ENCODE data around the gene ACVR1. TPM values are rescaled to one million over a fixed set of nuclear protein-coding genes. Genes with fewer than 3 reads are reported as not detected.

ACVR1 gene
- total and polyA plus RNA-seq, 9 of the 15 experiments (the other 6 are each of a cell fraction or from before 2014, with no cell fraction given), result 3.8 to 14.3 (median 6.9) TPM

DNA sequence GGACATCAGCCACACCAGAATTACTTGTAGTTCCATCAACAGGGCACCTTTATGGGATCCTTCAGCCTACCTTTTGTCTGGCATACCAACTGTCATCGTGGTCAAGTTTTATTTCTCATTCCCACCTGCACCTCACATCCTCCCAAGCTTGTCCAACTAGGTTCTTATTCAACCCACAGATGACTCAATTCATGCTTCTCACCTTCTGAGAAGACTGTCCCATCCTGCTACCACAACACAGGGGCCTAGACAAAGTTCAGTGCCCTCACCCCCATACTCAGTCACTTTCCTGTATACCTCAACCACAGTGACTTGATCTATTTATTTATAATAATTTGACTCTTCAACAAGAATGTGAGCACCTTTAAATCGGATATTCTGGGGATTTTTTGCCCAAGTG is 133.1 kb downstream of the ACVR1 start:
- DNase-seq (ENCODE audit: extremely low read depth in 1 of 4, low spot score in 3 of 4), result no peak

DNA sequence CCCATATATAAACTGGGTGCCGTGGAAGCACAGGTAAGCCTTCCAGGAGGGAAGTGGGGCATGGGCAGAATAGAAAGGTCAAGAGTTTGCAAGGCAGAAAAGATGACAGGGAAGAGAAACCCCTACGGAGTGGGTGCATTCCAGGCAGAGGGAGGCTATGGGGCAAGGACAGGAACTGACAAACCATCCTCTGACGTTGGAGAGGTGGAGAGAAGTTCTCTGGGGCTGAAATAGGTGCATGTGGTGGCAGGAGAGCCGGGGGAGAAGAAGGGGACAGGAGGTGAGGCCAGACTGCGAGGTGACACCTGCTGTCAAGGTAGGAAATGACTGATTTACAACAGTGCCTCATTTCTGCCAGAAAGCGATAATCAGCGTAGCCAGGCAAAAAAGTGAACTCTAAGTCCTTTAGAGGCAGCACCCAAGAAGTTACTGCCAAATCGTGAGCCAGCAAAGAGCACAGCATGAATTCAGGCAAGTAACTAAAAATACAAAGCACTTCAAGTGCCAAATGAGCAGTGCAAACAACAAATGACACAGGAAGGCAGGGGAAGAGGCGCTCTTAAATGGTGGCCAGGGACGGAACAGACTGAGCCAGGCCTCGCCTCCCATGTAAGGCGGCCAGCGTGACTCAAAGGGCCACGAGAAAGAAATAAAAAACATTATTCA is 134.2 kb downstream of the ACVR1 start:
- no peak overlapping the region; the same call in 2 of the 3 replicates for H3K27ac ChIP-seq (ENCODE audit: extremely low read depth, low read depth, low read length)
- no peak overlapping the region for H3K4me2 ChIP-seq (ENCODE audit: insufficient read depth, low read length)
- in situ Hi-C loops (cut with MboI), result no loop called here
- TF ChIP-seq TOE1 (IDR thresholded peaks at IDR 0.05; ENCODE audit: borderline replicate concordance) (no peak), TOE1 (CRISPR knock-in tag; IDR thresholded peaks at IDR 0.05; ENCODE audit: borderline replicate concordance, low read depth) (no peak), MEIS2 (IDR thresholded peaks at IDR 0.05; ENCODE audit: partially characterized antibody) (peak; percentile 53), CBFA2T3 (IDR thresholded peaks at IDR 0.05) (0 out of 2 replicates have a peak, but pooled peaks have one; percentile 7), GTF2E2 (tag; IDR thresholded peaks at IDR 0.05) (no peak), YY1 (IDR thresholded peaks at IDR 0.05; ENCODE audit: borderline replicate concordance in 1 of 3, control insufficient read depth in 1 of 3, extremely low read depth in 1 of 3, insufficient read depth in 3 of 3, insufficient read length in 1 of 3, insufficient replicate concordance in 2 of 3, low read depth in 1 of 3, low read length in 2 of 3) (peak in 1 of 3 experiments; percentile 11)
- TF ChIP-seq, protein P1, sequence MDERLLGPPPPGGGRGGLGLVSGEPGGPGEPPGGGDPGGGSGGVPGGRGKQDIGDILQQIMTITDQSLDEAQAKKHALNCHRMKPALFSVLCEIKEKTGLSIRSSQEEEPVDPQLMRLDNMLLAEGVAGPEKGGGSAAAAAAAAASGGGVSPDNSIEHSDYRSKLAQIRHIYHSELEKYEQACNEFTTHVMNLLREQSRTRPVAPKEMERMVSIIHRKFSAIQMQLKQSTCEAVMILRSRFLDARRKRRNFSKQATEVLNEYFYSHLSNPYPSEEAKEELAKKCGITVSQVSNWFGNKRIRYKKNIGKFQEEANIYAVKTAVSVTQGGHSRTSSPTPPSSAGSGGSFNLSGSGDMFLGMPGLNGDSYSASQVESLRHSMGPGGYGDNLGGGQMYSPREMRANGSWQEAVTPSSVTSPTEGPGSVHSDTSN (CRISPR knock-in tag; IDR thresholded peaks at IDR 0.05; ENCODE audit: low read depth), result no peak
- TF ChIP-seq, protein P1 (tag; conservative IDR thresholded peaks at IDR 0.05; ENCODE audit: low read depth), result peak; percentile 41
- POLR2A ChIA-PET, result interaction anchor here (0.6 kb wide), 1 partner anchor 978 kb away, joined by 3 read pairs; no protein-coding TSS in a partner anchor
- no peak overlapping the region for H3K4me3 ChIP-seq
- H4K20me1 ChIP-seq (replicated peaks; ENCODE audit: control insufficient read depth, insufficient read depth, low read length), result no peaks in the 10 kb centered on the region
- 0 out of 2 replicates have a peak overlapping the region, but pooled peaks have one; percentile 15 for H2AFZ ChIP-seq (ENCODE audit: low read depth, low read length)
- 48% methylated on average over 14 of the region's 14 CpGs for WGBS (ENCODE audit: insufficient coverage, low coverage, missing lambda C conversion rate)
- no peak for FAIRE-seq
- peak; percentile 71 for ATAC-seq
- no TSS peak for BruUV-seq (replicated peaks)
- peaks cover 9% of the 10 kb centered on the region for H3K36me3 ChIP-seq (ENCODE audit: control insufficient read depth, insufficient read depth, low read length)
- peak in 2 of 4 experiments; percentile 17 to 25 for DNase-seq (ENCODE audit: extremely low read depth in 1 of 4, low spot score in 3 of 4)
- H3K9ac ChIP-seq (ENCODE audit: insufficient read depth in 1 of 2, low read depth in 2 of 2, low read length in 2 of 2), result peak overlapping the region in 1 of 2 experiments; percentile 46; a peak in 1 of 4 replicates
- H3K79me2 ChIP-seq (ENCODE audit: control insufficient read depth, insufficient read depth, low read length), result no peaks in the 10 kb centered on the region
- intact Hi-C loops (cut with micrococcal nuclease), result no loop called here
- H3K4me1 ChIP-seq (replicated peaks in 1 of 2; ENCODE audit: control insufficient read depth in 2 of 2, insufficient read depth in 2 of 2, low read length in 2 of 2), result peaks cover 0 to 2% of the 10 kb centered on the region in 2 experiments; a peak in 2 of 5 replicates
- CTCF ChIA-PET (ENCODE audit: low intra/inter-chr PET ratio), result no interaction called here
- H3K9me1 ChIP-seq (ENCODE audit: control insufficient read depth, insufficient read depth, low read length), result no peaks in the 10 kb centered on the region
- H3K9me3 ChIP-seq (replicated peaks; ENCODE audit: control insufficient read depth, insufficient read depth, low read depth, low read length), result no peaks in the 10 kb centered on the region
- H3K27me3 ChIP-seq (ENCODE audit: control insufficient read depth in 2 of 2, insufficient read depth in 2 of 2, low read length in 2 of 2), result no peaks in the 10 kb centered on the region

More for the DNA sequence above, 133.1 kb downstream of the ACVR1 start:
- ChIA-PET POLR2A (no interaction called here), CTCF (ENCODE audit: low intra/inter-chr PET ratio) (no interaction called here)
- in situ Hi-C loops (cut with MboI), result no loop called here
- intact Hi-C loops (cut with micrococcal nuclease), result no loop called here
- Histone ChIP-seq H3K9ac (ENCODE audit: insufficient read depth in 1 of 2, low read depth in 2 of 2, low read length in 2 of 2) (no peak overlapping the region), H3K27me3 (ENCODE audit: control insufficient read depth in 2 of 2, insufficient read depth in 2 of 2, low read length in 2 of 2) (no peaks in the 10 kb centered on the region), H3K9me3 (replicated peaks; ENCODE audit: control insufficient read depth, insufficient read depth, low read depth, low read length) (no peaks in the 10 kb centered on the region), H3K4me1 (replicated peaks in 1 of 2; ENCODE audit: control insufficient read depth in 2 of 2, insufficient read depth in 2 of 2, low read length in 2 of 2) (peaks cover 0 to 2% of the 10 kb centered on the region in 2 experiments; a peak in 2 of 5 replicates), H3K9me1 (ENCODE audit: control insufficient read depth, insufficient read depth, low read length) (no peaks in the 10 kb centered on the region), H3K36me3 (ENCODE audit: control insufficient read depth, insufficient read depth, low read length) (no peaks in the 10 kb centered on the region), H3K4me3 (no peak overlapping the region), H4K20me1 (replicated peaks; ENCODE audit: control insufficient read depth, insufficient read depth, low read length) (no peaks in the 10 kb centered on the region), H2AFZ (ENCODE audit: low read depth, low read length) (no peak overlapping the region), H3K4me2 (ENCODE audit: insufficient read depth, low read length) (no peak overlapping the region), H3K27ac (ENCODE audit: extremely low read depth, low read depth, low read length) (no peak overlapping the region), H3K79me2 (ENCODE audit: control insufficient read depth, insufficient read depth, low read length) (no peaks in the 10 kb centered on the region)
- ATAC-seq (no peak), FAIRE-seq (no peak)
- no peak for TF ChIP-seq ZNF696 (CRISPR knock-in tag; conservative IDR thresholded peaks at IDR 0.05)
- no peak for TF ChIP-seq NCOA1 (IDR thresholded peaks at IDR 0.05; ENCODE audit: low read depth)
- no peak for TF ChIP-seq CREM (IDR thresholded peaks at IDR 0.05; ENCODE audit: low read depth)
- TF ChIP-seq ZNF79 (CRISPR knock-in tag; IDR thresholded peaks at IDR 0.05; ENCODE audit: low read depth), result no peak
- BruUV-seq (replicated peaks), result no TSS peak
- 24% methylated on average over 2 of the region's 2 CpGs for WGBS (ENCODE audit: insufficient coverage, low coverage, missing lambda C conversion rate)

All from K562 (cell line).